Large intestine (tissue), 3 donors: ENCODE data around the gene ZBTB21. TPM values are rescaled to one million over a fixed set of nuclear protein-coding genes. Genes with fewer than 3 reads are reported as not detected.

Experiments
- DNase-seq, 2 donors: peaks; one replicate each; pipeline versions ENCODE4 v3.0.0 to v3.0.0-alpha.2; 2013
- H3K27ac ChIP-seq: one replicate; pipeline ENCODE4 v1.5.1; 2013; ENCODE audit warnings: low read length
- H3K27me3 ChIP-seq: 2 replicates; pipeline ENCODE4 v1.6.1; 2013; ENCODE audit warnings: low read length; ENCODE audit not compliant: control insufficient read depth, insufficient read depth
- H3K36me3 ChIP-seq: 2 replicates; pipeline ENCODE4 v1.6.1; 2013; ENCODE audit warnings: low read length; ENCODE audit not compliant: control insufficient read depth, insufficient read depth
- H3K4me1 ChIP-seq: one replicate; pipeline ENCODE4 v1.6.1; 2013; ENCODE audit warnings: low read length; ENCODE audit not compliant: control insufficient read depth, insufficient read depth
- H3K4me3 ChIP-seq: one replicate; pipeline ENCODE4 v1.5.1; 2013; ENCODE audit warnings: low read length
- H3K9me3 ChIP-seq: one replicate; pipeline ENCODE4 v1.6.1; 2013; ENCODE audit warnings: mild to moderate bottlenecking, low read depth, low read length, moderate library complexity; ENCODE audit not compliant: control insufficient read depth
- WGBS: methylation state at CpG from one replicate; pipeline ENCODE4 v1.1.5; 2013; ENCODE audit warnings: low lambda C conversion rate; ENCODE audit not compliant: insufficient coverage; 5-methylcytosine and 5-hydroxymethylcytosine counted together
- polyA plus RNA-seq: library from polyadenylated mRNA; unstranded; fragments of 120-200 nt; gene quantifications from one replicate; pipeline ENCODE4 v1.2.1, GENCODE V29; 2013

Gene ZBTB21
- polyA plus RNA-seq, 1 donor = 11.0 TPM

DNA sequence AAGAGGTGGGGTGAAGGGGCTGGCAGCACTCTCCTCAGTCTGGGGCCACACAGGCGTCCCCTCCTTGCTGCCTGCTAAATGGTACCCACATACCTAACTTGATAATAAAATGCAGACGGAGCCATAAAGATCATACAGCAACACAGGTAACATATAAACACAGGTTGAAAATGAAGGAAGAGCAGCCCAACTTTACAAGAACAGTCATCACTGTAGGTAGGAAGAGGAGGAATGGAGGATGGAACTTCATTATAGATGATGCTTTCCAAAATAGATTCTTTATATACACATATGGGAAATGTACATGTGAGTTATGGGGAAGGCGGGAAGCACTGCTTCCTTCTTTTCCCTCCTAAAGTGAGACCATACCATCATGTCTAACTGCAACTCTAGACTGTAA, 69.7 kb downstream of the ZBTB21 start:
- Histone ChIP-seq H3K27ac (no peak overlapping the region), H3K4me3 (no peak overlapping the region), H3K36me3 (peaks cover 7% of the 10 kb centered on the region), H3K9me3 (no peaks in the 10 kb centered on the region), H3K4me1 (no peaks in the 10 kb centered on the region), H3K27me3 (no peaks in the 10 kb centered on the region)
- no peak for DNase-seq
- WGBS = no CpG with 5 or more reads among the region's 3 CpGs

DNA sequence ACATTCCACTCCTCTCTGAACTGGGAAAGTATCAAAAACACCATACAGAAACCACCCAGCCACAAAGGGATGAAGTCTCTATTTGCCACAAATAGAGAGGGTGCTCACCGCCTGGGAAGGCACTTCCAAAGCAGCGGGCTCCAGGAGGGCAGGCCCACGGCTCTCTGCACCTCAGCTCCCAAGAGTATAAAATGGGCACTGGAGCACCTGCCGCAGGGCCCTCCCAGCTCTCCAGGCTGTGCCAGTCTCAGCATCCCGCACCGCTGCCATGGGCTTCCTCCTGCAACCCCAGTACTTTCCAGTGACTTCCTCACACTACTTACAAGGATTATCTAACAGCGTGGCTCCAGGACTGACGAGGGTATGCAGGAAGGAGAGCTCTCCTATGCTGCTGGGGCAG, 70.8 kb downstream of the ZBTB21 start:
- peaks cover 7% of the 10 kb centered on the region for H3K36me3 ChIP-seq
- H3K27ac ChIP-seq = no peak overlapping the region
- DNase-seq = no peak
- no peak overlapping the region for H3K4me3 ChIP-seq
- H3K27me3 ChIP-seq = no peaks in the 10 kb centered on the region
- H3K4me1 ChIP-seq = no peaks in the 10 kb centered on the region
- no CpG with 5 or more reads among the region's 8 CpGs for WGBS
- H3K9me3 ChIP-seq = no peaks in the 10 kb centered on the region

Other genes with a start within 250 kb of the ZBTB21 start
- gene RIPK4, start 243.3 kb downstream of the ZBTB21 start, polyA plus RNA-seq = 22.2 TPM
- gene PRDM15, start 131.0 kb downstream of the ZBTB21 start, polyA plus RNA-seq = 6.0 TPM
- 15.2 TPM for gene C2CD2, start 56.3 kb downstream of the ZBTB21 start, polyA plus RNA-seq
- 0.67 TPM for gene UMODL1, start 61.0 kb upstream of the ZBTB21 start, polyA plus RNA-seq
- gene ABCG1, start 208.8 kb upstream of the ZBTB21 start, polyA plus RNA-seq = 6.4 TPM